Measurements from ENCODE around the gene CENPO.

GRCh38 chr2:24826773-24827145 is 33.5 kb downstream of the CENPO start:
- TF ChIP-seq POLR2A (IDR thresholded peaks at IDR 0.05) (no peak), CTCF (IDR thresholded peaks at IDR 0.05) (no peak)
